NCI-H2029 (cell line): ENCODE results near the gene DBH.
"Not testable (repeated sequence)": the region's sequence is repeated elsewhere in the genome, so short reads cannot be mapped to it uniquely, and the experiment has no call there.

Experiments used
- DNase-seq: peaks from one replicate; lab custom pipeline; 2025; lab: John Stamatoyannopoulos, UW

DBH gene

GRCh38 chr9:133626008-133626407 lies 10.2 kb upstream of the DBH start:
- not testable (repeated sequence) for DNase-seq

- no peak for DNase-seq
These were observed 8.8 kb upstream of the DBH start for GRCh38 chr9:133627341-133627740.

DNA sequence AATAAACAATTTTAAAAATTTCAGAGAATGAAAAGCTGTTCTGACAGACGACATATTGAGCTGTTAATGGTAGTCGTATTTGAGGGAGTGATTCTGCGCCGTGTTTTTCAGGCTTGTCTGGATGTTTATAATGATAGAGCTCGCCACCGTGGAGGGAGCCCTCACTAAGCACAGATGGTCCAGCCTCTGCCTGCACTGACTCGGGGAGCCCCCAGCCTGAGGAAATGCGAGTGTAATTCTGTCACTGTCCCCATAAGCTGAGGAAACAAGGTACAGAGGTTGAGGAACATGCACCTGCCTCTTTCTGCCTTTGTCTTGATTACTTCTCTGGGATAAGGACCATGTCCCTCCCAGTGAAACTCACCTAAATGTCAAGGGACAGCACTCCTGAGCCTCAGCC lies 7.4 kb upstream of the DBH start:
- no peak for DNase-seq

DNA sequence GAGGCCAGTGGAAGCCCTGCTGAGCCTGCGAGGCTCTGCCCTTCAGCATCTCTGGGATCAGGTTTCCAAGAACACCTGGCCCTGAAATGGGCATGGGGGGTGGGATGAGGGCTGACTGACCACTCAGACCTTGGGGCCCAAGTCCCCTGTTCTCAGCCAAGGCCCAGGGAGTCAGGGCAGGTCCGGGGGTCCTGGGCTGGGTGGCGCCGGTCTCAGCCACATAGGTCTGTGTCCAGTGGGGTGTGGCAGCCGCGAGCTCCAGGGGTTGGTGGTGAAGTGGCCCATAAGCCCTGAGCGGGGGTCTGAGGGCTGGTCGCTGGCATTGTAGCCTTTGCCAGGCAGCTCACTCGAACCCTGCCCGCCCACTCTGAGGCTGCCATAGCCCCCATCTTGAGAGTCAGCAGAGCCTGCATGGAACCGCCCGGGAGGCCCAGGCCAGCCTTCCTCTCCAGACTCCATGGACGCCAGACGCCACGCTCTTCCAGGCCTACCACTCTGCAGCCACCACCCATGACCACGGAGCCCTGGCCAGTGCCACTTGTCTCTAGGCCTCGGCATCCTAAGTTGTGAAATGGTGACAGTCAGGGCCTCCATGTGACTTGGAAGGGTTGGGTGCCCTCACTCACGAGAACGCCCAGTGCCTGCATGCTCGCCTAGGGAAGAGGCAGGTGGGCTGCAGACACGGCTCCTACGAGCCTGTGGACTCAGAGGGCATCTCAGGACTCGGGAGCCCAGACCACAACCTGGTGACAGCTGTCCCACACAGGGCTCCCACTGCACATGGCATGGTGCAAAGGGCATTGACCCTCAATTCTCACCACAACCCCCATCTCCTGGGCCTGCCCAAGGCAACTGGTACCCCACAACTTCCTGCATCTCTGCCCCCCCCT lies 6.7 kb upstream of the DBH start:
- no peak for DNase-seq

- DNase-seq = no peak
These were observed 5.1 kb upstream of the DBH start for GRCh38 chr9:133631111-133631510.

DNA sequence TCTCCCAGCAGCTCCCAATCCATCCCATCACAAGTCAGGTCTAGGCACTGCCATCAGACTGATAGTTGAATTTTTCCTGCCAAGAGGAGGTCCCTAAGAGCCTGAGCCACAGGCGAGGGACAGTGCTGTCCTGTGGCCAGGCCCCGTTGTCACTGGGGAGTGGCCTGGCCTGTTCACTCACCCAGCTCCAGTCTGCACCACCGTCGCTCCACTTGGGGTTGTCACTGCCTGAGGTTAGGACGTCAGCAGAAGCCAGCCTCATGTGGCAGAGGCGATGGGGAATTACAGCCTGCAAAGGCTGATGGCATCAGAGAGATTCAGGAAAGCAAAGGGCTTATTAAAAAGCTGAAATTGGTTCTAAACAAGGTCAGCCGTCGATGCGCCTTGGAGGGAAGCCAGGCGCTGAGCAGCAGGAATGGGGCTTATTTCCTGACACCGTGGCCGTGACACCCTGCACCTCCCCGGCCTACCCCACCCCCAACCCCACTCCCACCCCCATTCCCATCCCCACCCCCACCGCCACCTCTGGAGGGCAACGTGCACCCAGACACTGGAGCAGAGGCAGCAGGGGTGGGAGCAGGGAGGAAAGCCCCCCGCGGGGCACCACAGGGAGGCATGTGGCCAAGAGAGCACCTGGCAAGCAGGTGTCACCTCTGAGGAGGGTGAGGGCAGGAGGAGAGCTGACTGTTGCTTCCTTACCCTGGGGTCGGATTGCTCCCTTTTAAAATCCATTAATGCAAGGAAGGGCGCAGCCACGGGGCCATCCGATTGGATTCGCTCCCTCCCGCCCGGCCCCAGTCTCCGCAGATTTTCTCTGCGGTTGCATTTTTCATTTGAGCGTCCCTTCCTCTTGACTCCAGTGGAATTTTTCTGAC lies 3.1 kb upstream of the DBH start:
- DNase-seq = peak; percentile 48

- DNase-seq = no peak
These were observed 2.5 kb upstream of the DBH start for GRCh38 chr9:133633681-133634080.

- peak; percentile 92 for DNase-seq
These were observed 2.0 kb upstream of the DBH start for GRCh38 chr9:133634081-133634691.

GRCh38 chr9:133635098-133635497 lies 1.1 kb upstream of the DBH start:
- no peak for DNase-seq

DNA sequence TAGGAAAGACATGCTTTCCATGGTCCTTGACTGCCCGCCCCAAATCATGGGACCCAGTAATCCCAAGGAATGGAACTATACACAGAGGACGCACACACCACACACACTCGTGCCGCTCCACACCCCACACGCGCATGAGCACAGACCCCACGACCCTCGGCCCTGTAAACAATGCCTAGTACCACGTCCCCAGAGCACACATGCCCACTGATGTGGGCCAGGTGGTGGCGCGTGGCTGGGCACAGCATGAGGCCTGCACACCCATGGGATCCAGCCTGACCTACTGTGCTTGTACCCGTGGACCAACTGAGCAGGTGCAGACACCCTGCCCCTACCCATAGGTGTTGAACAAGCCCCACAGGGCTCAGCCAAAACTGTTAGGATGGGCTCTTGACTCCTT lies 739 bp downstream of the DBH start:
- DNase-seq = no peak

GRCh38 chr9:133637451-133638055 lies 1.4 kb downstream of the DBH start:
- no peak for DNase-seq

- no peak for DNase-seq
These were observed 1.9 kb downstream of the DBH start for GRCh38 chr9:133638076-133638475.

- DNase-seq = no peak
These were observed 2.5 kb downstream of the DBH start for GRCh38 chr9:133638711-133639110.

- DNase-seq = no peak
These were observed 3.5 kb downstream of the DBH start for GRCh38 chr9:133639613-133640012.

- DNase-seq = no peak
These were observed 4.0 kb downstream of the DBH start for GRCh38 chr9:133640160-133640559.

DNA sequence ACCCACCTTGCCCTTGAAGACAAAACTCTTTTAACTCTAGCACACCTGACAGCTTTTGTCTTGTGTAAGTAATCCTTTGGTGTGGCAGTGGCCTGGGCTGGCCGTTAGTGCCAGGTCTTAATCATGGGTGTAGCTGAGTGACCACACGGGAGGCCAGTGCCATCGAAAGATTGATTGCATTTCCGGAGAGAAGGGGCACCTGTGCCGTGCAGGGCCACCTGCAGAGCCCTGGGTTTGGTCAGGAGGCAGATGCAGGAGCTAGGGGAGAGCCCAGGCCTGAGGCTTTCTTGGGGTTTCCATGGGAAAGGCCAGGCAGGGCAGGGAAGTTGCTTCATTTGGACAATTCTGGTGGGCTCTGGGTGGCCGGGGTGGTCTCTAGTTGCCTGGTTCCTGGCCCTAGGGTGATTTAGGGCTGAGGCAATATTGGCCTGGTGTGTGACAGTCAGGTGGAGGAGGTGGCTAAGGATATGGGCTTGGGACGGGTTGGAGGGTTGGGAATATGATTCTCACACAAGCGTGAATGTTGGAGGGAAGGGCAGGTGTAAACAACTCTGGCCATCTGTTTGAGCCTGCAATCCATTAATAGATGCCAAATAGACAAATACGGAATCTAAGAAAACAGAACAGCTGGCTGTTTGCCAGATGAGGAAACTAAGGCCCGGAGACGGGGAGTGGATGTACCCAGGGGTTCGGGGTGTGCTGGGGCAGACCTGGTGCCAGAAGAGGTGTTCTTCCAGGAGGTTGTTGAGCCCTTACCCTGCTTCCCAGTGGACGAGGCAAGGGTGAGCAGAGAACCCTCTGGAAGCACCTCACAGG lies 4.6 kb downstream of the DBH start:
- DNase-seq = no peak

DNA sequence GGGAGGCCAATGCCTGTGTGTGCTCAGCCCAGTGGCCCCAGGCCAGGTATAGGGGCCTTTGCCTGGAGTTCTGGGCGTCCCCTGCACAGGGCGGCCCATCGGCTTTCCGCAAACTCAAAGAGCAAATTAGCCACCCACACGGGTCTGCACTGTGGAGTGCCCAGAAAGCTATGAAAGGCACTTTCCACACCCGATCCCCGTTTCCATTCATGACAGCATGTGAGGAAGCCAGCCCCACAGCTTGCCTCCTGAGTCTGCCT lies 5.2 kb downstream of the DBH start:
- DNase-seq = no peak

DNA sequence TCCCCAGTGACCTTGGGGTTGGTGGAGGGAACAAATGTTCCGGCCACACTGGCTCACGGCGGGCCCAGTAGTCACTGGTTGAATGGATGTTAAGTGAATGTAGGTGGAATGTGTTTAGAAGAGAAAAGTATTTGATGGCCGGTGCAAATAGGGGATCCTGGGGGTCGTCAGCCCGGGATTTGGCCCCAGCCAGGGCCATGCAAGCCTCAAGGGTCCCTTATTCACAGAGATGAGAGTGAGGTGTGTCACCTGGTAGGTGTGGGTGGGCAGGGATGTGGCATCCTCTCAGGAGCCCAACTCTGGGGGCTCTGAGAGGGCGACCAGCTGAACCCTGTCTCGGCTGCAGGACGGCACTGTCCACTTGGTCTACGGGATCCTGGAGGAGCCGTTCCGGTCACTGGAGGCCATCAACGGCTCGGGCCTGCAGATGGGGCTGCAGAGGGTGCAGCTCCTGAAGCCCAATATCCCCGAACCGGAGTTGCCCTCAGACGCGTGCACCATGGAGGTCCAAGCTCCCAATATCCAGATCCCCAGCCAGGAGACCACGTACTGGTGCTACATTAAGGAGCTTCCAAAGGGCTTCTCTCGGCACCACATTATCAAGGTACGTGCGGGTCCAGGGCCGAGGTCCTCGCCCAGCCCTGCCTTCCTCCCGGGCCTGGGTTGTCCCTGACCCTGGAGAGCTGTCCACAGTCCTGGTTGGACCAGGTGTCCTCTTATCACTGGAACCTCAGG lies 5.9 kb downstream of the DBH start:
- DNase-seq = no peak

GRCh38 chr9:133642708-133643361 lies 6.7 kb downstream of the DBH start:
- DNase-seq = no peak

GRCh38 chr9:133643362-133643755 lies 7.2 kb downstream of the DBH start:
- no peak for DNase-seq
